KG1 (cell line): ENCODE data around the gene SMIM5.

Experiments used
- DNase-seq: peaks from one replicate; lab custom pipeline; 2025; lab: John Stamatoyannopoulos, UW

SMIM5 gene

GRCh38 chr17:75667825-75668224 lies 34.6 kb downstream of the SMIM5 start:
- no peak for DNase-seq

- no peak for DNase-seq
Observed at GRCh38 chr17:75668489-75668888, 35.3 kb downstream of the SMIM5 start.

- DNase-seq: no peak
Observed at GRCh38 chr17:75670868-75671267, 37.6 kb downstream of the SMIM5 start.

- no peak for DNase-seq
Observed at GRCh38 chr17:75672011-75672410, 38.8 kb downstream of the SMIM5 start.

GRCh38 chr17:75673487-75673886 lies 40.3 kb downstream of the SMIM5 start:
- DNase-seq: no peak

- no peak for DNase-seq
Observed at GRCh38 chr17:75676461-75676860, 43.2 kb downstream of the SMIM5 start.

- no peak for DNase-seq
Observed at GRCh38 chr17:75679706-75680211, 46.5 kb downstream of the SMIM5 start.

GRCh38 chr17:75680431-75680830 lies 47.2 kb downstream of the SMIM5 start:
- DNase-seq: no peak

- DNase-seq: no peak
Observed at GRCh38 chr17:75681289-75681688, 48.1 kb downstream of the SMIM5 start.

GRCh38 chr17:75683583-75683982 lies 50.3 kb downstream of the SMIM5 start:
- DNase-seq: no peak

- DNase-seq: no peak
Observed at GRCh38 chr17:75684249-75684648, 51.0 kb downstream of the SMIM5 start.

- no peak for DNase-seq
Observed at GRCh38 chr17:75684924-75685323, 51.7 kb downstream of the SMIM5 start.

- DNase-seq: no peak
Observed at GRCh38 chr17:75685499-75685898, 52.3 kb downstream of the SMIM5 start.

- DNase-seq: peak; percentile 25
Observed at GRCh38 chr17:75688209-75688825, 55.1 kb downstream of the SMIM5 start.

- peak; percentile 3 for DNase-seq
Observed at GRCh38 chr17:75689441-75689873, 56.2 kb downstream of the SMIM5 start.
